Measurements from ENCODE around the gene PGPEP1. TPM values are rescaled to one million over a fixed set of nuclear protein-coding genes. Genes with fewer than 3 reads are reported as not detected.
"Not testable (repeated sequence)": the region's sequence is repeated elsewhere in the genome, so short reads cannot be mapped to it uniquely, and the experiment has no call there.

The PGPEP1 gene
- total RNA-seq, 1 donor from 2014 or later, result 34.4 TPM

DNA sequence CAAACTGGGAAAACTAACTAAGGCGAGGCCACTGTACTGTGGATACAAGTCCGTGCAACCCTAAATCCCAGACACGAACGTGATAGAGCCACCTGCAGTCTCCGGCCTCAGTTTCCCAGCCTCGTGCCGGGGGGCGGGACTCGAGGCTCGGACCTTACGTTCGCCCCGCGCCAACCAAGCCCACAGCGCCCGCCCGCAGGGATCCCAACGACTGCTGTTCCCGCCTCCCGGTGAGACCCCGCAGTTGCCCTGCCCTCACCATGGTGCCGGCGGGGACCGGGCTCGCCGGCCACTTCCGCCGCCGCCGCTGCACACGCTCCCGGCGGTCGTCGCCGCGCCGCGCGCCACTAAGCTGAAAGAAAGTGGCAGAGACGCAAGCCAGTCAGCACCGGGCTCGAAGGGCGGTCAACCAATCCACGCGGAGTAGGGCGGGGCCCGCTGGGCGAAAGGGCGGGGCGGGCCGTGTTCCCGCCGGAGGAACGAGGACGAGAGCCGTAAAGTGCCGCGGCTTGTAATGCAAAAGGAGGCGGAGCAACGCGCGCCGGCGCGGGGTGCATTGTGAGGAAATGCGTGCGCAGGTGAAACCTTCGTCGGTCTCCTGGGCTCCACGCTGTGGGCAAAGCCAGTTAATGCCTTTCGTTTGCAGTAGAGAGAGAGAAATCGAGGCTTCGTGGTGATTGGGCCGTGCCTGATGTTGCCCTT lies 17.5 kb upstream of the PGPEP1 start, which contains the start of gene LSM4:
LSM4 (minus strand) TSS at position 318 of the 702 bp plus-strand sequence; CDS start at position 262, 56 bp downstream.
- Histone ChIP-seq H3K36me3 (ENCODE audit: control insufficient read depth, insufficient read depth, low read length) (peaks cover 1% of the 10 kb centered on the region), H3K27me3 (ENCODE audit: control insufficient read depth, insufficient read depth, low read length) (no peaks in the 10 kb centered on the region), H3K4me3 (ENCODE audit: low read depth, low read length) (peak within 1 kb of the TSS; percentile 65)
- TF ChIP-seq, protein P1, sequence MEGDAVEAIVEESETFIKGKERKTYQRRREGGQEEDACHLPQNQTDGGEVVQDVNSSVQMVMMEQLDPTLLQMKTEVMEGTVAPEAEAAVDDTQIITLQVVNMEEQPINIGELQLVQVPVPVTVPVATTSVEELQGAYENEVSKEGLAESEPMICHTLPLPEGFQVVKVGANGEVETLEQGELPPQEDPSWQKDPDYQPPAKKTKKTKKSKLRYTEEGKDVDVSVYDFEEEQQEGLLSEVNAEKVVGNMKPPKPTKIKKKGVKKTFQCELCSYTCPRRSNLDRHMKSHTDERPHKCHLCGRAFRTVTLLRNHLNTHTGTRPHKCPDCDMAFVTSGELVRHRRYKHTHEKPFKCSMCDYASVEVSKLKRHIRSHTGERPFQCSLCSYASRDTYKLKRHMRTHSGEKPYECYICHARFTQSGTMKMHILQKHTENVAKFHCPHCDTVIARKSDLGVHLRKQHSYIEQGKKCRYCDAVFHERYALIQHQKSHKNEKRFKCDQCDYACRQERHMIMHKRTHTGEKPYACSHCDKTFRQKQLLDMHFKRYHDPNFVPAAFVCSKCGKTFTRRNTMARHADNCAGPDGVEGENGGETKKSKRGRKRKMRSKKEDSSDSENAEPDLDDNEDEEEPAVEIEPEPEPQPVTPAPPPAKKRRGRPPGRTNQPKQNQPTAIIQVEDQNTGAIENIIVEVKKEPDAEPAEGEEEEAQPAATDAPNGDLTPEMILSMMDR (IDR thresholded peaks at IDR 0.05; ENCODE audit: insufficient read depth, low read length, poor library complexity, severe bottlenecking), result peak; percentile 36
- peak; percentile 72 for DNase-seq (ENCODE audit: low read depth)

DNA sequence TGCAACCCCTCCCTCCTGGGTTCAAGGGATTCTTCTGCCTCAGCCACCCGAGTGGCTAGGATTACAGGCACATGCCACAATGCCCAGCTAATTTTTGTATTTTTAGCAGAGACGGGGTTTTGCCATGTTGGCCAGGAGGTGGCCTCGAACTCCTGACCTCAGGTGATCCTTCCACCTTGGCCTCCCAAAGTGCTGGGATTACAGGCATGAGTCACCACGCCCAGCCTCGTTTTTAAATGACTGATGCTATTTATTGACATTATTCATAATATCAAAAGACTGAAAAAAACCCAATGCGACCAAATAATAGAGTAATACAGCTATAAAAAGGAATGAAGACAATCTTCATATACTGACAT lies 16.0 kb upstream of the PGPEP1 start:
- H3K27me3 ChIP-seq (ENCODE audit: control insufficient read depth, insufficient read depth, low read length); DNase-seq (ENCODE audit: low read depth); H3K4me3 ChIP-seq (ENCODE audit: low read depth, low read length); H3K36me3 ChIP-seq (ENCODE audit: control insufficient read depth, insufficient read depth, low read length): not testable (repeated sequence)

DNA sequence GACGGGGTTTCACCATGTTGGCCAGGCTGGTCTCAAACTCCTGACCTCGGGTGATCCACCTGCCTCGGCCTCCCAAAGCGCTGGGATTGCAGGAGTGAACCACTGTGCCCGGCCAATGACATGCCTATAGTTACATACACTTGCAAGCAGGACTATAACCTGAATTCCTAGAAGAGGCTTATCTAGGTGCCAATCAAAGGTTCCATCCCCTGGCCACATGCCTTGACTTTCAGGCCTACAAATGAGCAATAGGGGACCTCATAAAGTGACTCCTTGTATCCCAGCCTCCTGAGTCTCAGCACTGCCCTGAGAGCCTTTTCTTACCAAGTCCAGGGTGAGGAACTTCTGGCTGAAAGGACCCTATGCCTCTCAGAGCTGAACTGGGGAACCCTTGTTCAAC lies 13.6 kb upstream of the PGPEP1 start:
- DNase-seq (ENCODE audit: low read depth), result no peak
- H3K4me3 ChIP-seq (ENCODE audit: low read depth, low read length), result no peak overlapping the region
- no peaks in the 10 kb centered on the region for H3K27me3 ChIP-seq (ENCODE audit: control insufficient read depth, insufficient read depth, low read length)
- no peaks in the 10 kb centered on the region for H3K36me3 ChIP-seq (ENCODE audit: control insufficient read depth, insufficient read depth, low read length)
- TF ChIP-seq, protein P1 (IDR thresholded peaks at IDR 0.05; ENCODE audit: insufficient read depth, low read length, poor library complexity, severe bottlenecking), result no peak

DNA sequence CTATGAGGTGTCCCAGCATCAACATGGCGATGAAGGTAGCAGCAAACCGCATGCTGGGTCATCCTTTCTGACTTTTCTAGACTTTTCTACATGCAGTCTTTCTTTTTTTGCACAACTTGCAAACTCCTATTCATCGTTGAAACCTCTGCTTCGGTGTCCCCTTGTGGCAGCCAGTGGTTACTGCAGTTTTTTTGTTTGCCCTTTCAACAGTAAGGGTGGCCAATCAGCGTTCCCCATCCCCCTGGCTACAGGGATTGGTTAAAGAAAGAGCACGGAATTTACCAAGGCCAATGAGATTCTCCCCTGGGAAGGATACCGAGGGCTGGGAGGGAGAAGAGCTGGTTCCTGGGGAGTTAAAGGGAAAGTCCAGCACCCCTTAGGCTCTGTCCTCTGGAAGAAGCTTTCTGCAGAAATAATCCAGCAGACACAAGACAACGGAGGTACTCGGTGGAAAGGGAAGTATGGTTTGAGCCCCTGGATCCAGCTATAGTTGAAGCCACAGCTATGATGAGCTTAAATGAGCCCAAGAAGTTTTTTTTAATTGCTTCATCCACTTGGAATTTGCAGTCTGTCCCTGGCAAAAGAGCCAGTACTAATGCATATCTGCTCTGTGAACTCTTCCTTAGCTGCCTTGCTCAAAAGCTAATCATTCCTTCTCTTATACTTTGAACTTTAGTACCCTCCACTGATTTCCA lies 11.9 kb upstream of the PGPEP1 start:
- DNase-seq (ENCODE audit: low read depth), result peak; percentile 93
- Histone ChIP-seq H3K36me3 (ENCODE audit: control insufficient read depth, insufficient read depth, low read length) (no peaks in the 10 kb centered on the region), H3K27me3 (ENCODE audit: control insufficient read depth, insufficient read depth, low read length) (no peaks in the 10 kb centered on the region), H3K4me3 (ENCODE audit: low read depth, low read length) (peak overlapping the region; percentile 34)
- TF ChIP-seq, protein P1 (IDR thresholded peaks at IDR 0.05; ENCODE audit: insufficient read depth, low read length, poor library complexity, severe bottlenecking), result peak; percentile 93

DNA sequence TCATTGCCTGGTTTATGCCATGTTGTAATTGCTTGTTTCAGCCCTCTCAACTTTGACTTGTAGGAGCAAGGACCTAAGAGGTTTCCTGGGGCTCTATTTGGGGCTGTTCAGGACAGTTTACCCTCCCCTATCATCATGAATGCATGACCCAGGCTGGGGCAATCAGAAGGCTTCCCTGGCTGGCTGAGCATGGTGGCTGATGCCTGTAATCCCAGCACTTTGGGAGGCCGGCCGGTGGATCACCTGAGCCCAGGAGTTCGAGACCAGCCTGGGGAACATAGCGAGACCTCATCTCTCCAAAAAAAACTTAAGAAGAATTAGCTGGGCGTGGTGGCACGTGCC lies 11.4 kb upstream of the PGPEP1 start:
- no peak for DNase-seq (ENCODE audit: low read depth)
- TF ChIP-seq, protein P1 (IDR thresholded peaks at IDR 0.05; ENCODE audit: insufficient read depth, low read length, poor library complexity, severe bottlenecking), result no peak
- H3K36me3 ChIP-seq (ENCODE audit: control insufficient read depth, insufficient read depth, low read length), result no peaks in the 10 kb centered on the region
- H3K27me3 ChIP-seq (ENCODE audit: control insufficient read depth, insufficient read depth, low read length), result no peaks in the 10 kb centered on the region
- H3K4me3 ChIP-seq (ENCODE audit: low read depth, low read length), result peak overlapping the region; percentile 34

DNA sequence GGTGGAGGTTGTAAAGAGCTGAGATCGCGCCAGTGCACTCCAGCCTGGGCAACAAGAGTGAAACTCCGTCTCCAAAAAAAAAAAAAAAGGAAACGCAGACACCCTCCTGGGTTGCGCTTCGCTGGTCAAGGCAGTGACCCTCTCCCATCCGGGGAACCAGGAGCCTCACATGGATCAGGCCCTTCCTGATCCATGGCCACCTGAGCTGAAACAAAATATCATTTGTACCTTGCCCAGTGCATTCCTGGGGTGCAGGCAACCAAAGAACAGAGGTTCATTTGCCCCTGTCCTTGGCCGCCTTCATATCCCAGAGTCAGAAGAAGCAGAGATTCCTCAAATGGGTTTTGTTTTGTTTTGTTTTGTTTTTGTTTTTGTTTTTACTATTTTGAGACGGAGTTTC lies 9.5 kb upstream of the PGPEP1 start:
- TF ChIP-seq, protein P1 (IDR thresholded peaks at IDR 0.05; ENCODE audit: insufficient read depth, low read length, poor library complexity, severe bottlenecking), result no peak
- Histone ChIP-seq H3K27me3 (ENCODE audit: control insufficient read depth, insufficient read depth, low read length) (no peaks in the 10 kb centered on the region), H3K36me3 (ENCODE audit: control insufficient read depth, insufficient read depth, low read length) (no peaks in the 10 kb centered on the region), H3K4me3 (ENCODE audit: low read depth, low read length) (no peak overlapping the region)
- no peak for DNase-seq (ENCODE audit: low read depth)
